Neural cell (in vitro differentiated cells): Measurements from ENCODE around the gene GPR152. TPM values are rescaled to one million over a fixed set of nuclear protein-coding genes. Genes with fewer than 3 reads are reported as not detected.
A peak's percentile ranks its signal among the peaks of the same experiment; 100 is the strongest.

Experiments
- H2AFZ ChIP-seq: fragments of 200-600, 300-800 bp; sonication (generic), shearing (Covaris generic); 2 replicates; pipeline ENCODE4 v1.6.0; 2014; ENCODE audit warnings: low read depth, mild to moderate bottlenecking, antibody characterized with exemption, low read length, moderate library complexity
- H3F3A ChIP-seq: fragments of 200-600 bp; shearing (Covaris generic); 2 replicates; pipeline ENCODE4 v1.6.1; 2016; ENCODE audit warnings: mild to moderate bottlenecking, moderate library complexity, mixed read lengths, antibody characterized with exemption, low read length; ENCODE audit not compliant: insufficient read depth, poor library complexity, severe bottlenecking
- H3K27ac ChIP-seq: fragments of 200-600, 300-800 bp; sonication (generic), shearing (Covaris generic); 2 replicates; pipeline ENCODE4 v1.5.1; 2014; ENCODE audit warnings: mild to moderate bottlenecking, low read length, moderate library complexity
- H3K27me3 ChIP-seq: fragments of 300-800, 200-600 bp; sonication (generic), shearing (Covaris generic); 2 replicates; pipeline ENCODE4 v1.6.0; 2014; ENCODE audit warnings: mild to moderate bottlenecking, low read depth, low read length, moderate library complexity; ENCODE audit not compliant: insufficient read depth
- H3K36me3 ChIP-seq: fragments of 300-800, 200-600 bp; sonication (generic), shearing (Covaris generic); 2 replicates; pipeline ENCODE4 v1.5.1; 2014; ENCODE audit warnings: mild to moderate bottlenecking, antibody characterized with exemption, low read length, moderate library complexity; ENCODE audit not compliant: insufficient read depth
- H3K4me2 ChIP-seq: fragments of 300-800, 200-600 bp; sonication (generic), shearing (Covaris generic); 2 replicates; pipeline ENCODE4 v1.6.0; 2014; ENCODE audit warnings: mild to moderate bottlenecking, low read length
- H3K4me3 ChIP-seq: fragments of 300-800, 200-600 bp; sonication (generic), shearing (Covaris generic); 2 replicates; pipeline ENCODE4 v1.5.1; 2014; ENCODE audit warnings: mild to moderate bottlenecking, low read length, moderate library complexity
- H3K79me2 ChIP-seq: fragments of 200-600 bp; shearing (Covaris generic); replicated peaks from 2 replicates; pipeline ENCODE4 v1.6.0; 2014; ENCODE audit warnings: mild to moderate bottlenecking, low read length, moderate library complexity; ENCODE audit not compliant: insufficient read depth
- H3K9ac ChIP-seq: fragments of 300-800, 200-600 bp; sonication (generic), shearing (Covaris generic); 2 replicates; pipeline ENCODE4 v1.6.1; 2016; ENCODE audit warnings: mild to moderate bottlenecking, low read length, mixed read lengths
- H3K9me2 ChIP-seq: fragments of 200-600 bp; shearing (Covaris generic); 2 replicates; pipeline ENCODE4 v1.6.1; 2016; ENCODE audit warnings: mild to moderate bottlenecking, low read length, mixed read lengths; ENCODE audit not compliant: insufficient read depth
- H3K9me3 ChIP-seq: fragments of 200-600, 300-800 bp; sonication (generic), shearing (Covaris generic); 2 replicates; pipeline ENCODE4 v1.6.1; 2016; ENCODE audit warnings: mild to moderate bottlenecking, mixed run types, low read length, moderate library complexity, mixed read lengths
- H4K20me1 ChIP-seq: fragments of 200-600 bp; shearing (Covaris generic); 2 replicates; pipeline ENCODE4 v1.6.1; 2016; ENCODE audit warnings: mild to moderate bottlenecking, mixed run types; ENCODE audit not compliant: insufficient read depth
- EP300 ChIP-seq: fragments of 450-650 bp; conservative IDR thresholded peaks from 2 replicates; pipeline ENCODE4 v1.6.1; 2014; ENCODE audit warnings: antibody characterized with exemption, mild to moderate bottlenecking, moderate library complexity; ENCODE audit not compliant: poor library complexity, severe bottlenecking
- EZH2 ChIP-seq: fragments of 200-600, 300-800 bp; shearing (Covaris generic), sonication (generic); IDR thresholded peaks from 2 replicates; pipeline ENCODE4 v1.6.1; 2014; ENCODE audit warnings: antibody characterized with exemption, low read length, borderline replicate concordance, mild to moderate bottlenecking; ENCODE audit not compliant: insufficient read depth, poor library complexity, severe bottlenecking
- MXI1 ChIP-seq: fragments of 450-650 bp; conservative IDR thresholded peaks from 2 replicates; pipeline ENCODE4 v1.6.1; 2014; ENCODE audit warnings: antibody characterized with exemption, mild to moderate bottlenecking; ENCODE audit not compliant: poor library complexity, severe bottlenecking
- POLR2AphosphoS5 ChIP-seq: IDR thresholded peaks from 2 replicates; pipeline ENCODE4 v1.6.1; 2012
- RAD21 ChIP-seq: fragments of 450-650 bp; conservative IDR thresholded peaks from 2 replicates; pipeline ENCODE4 v1.6.1; 2014; ENCODE audit warnings: antibody characterized with exemption, mild to moderate bottlenecking, moderate library complexity
- REST ChIP-seq: IDR thresholded peaks from 2 replicates; pipeline ENCODE4 v1.6.1; 2012; ENCODE audit warnings: borderline replicate concordance
- SMC3 ChIP-seq: fragments of 450-650 bp; conservative IDR thresholded peaks from 2 replicates; pipeline ENCODE4 v1.6.1; 2014; ENCODE audit warnings: antibody characterized with exemption, mild to moderate bottlenecking, moderate library complexity; ENCODE audit not compliant: poor library complexity
- TAF1 ChIP-seq: IDR thresholded peaks from 2 replicates; pipeline ENCODE4 v1.6.1; 2012; ENCODE audit warnings: low read depth
- polyA plus RNA-seq: library from polyadenylated mRNA; depleted of rRNA; stranded (reverse); fragments of >200 nt; gene quantifications from 2 replicates; pipeline ENCODE4 v1.2.3, GENCODE V29; 2014
- TF ChIP-seq, protein P1 (sequence below): fragments of 450-650 bp; IDR thresholded peaks from 2 replicates; pipeline ENCODE4 v1.5.1; 2014; ENCODE audit warnings: antibody characterized with exemption, mild to moderate bottlenecking, moderate library complexity; ENCODE audit not compliant: poor library complexity, severe bottlenecking

Gene GPR152
- polyA plus RNA-seq, 1 donor from 2014 or later = not detected

- H3K27ac ChIP-seq = no peak overlapping the region
- H3K9me2 ChIP-seq = no peaks in the 10 kb centered on the region
- peaks cover 9% of the 10 kb centered on the region for H3K79me2 ChIP-seq
- no peak overlapping the region for H3K9ac ChIP-seq
- H3K36me3 ChIP-seq = no peaks in the 10 kb centered on the region
- no peak overlapping the region for H3K4me2 ChIP-seq
- no peaks in the 10 kb centered on the region for H3K27me3 ChIP-seq
- no peaks in the 10 kb centered on the region for H3F3A ChIP-seq
- H3K4me3 ChIP-seq = no peak overlapping the region
- no peak overlapping the region for H2AFZ ChIP-seq
- TF ChIP-seq REST = no peak
- TF ChIP-seq SMC3 = no peak
- TF ChIP-seq, protein P1, sequence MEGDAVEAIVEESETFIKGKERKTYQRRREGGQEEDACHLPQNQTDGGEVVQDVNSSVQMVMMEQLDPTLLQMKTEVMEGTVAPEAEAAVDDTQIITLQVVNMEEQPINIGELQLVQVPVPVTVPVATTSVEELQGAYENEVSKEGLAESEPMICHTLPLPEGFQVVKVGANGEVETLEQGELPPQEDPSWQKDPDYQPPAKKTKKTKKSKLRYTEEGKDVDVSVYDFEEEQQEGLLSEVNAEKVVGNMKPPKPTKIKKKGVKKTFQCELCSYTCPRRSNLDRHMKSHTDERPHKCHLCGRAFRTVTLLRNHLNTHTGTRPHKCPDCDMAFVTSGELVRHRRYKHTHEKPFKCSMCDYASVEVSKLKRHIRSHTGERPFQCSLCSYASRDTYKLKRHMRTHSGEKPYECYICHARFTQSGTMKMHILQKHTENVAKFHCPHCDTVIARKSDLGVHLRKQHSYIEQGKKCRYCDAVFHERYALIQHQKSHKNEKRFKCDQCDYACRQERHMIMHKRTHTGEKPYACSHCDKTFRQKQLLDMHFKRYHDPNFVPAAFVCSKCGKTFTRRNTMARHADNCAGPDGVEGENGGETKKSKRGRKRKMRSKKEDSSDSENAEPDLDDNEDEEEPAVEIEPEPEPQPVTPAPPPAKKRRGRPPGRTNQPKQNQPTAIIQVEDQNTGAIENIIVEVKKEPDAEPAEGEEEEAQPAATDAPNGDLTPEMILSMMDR = no peak
- TF ChIP-seq TAF1 = no peak
- TF ChIP-seq EZH2 = no peak
- TF ChIP-seq EP300 = no peak
- TF ChIP-seq MXI1 = no peak
- TF ChIP-seq POLR2AphosphoS5 = no peak
- no peak for TF ChIP-seq RAD21
- no peaks in the 10 kb centered on the region for H4K20me1 ChIP-seq
- no peaks in the 10 kb centered on the region for H3K9me3 ChIP-seq
Observed at GRCh38 chr11:67431346-67432249, 20.9 kb downstream of the GPR152 start.

GRCh38 chr11:67429722-67430121, 22.8 kb downstream of the GPR152 start:
- Histone ChIP-seq H3K9ac (no peak overlapping the region), H3K36me3 (no peaks in the 10 kb centered on the region), H2AFZ (no peak overlapping the region), H3K79me2 (peaks cover 9% of the 10 kb centered on the region), H3K4me2 (no peak overlapping the region), H3K27me3 (no peaks in the 10 kb centered on the region), H3F3A (no peaks in the 10 kb centered on the region), H3K9me3 (no peaks in the 10 kb centered on the region), H3K9me2 (no peaks in the 10 kb centered on the region), H4K20me1 (no peaks in the 10 kb centered on the region), H3K27ac (no peak overlapping the region), H3K4me3 (peak overlapping the region; percentile 98)
- no peak for TF ChIP-seq TAF1
- no peak for TF ChIP-seq EP300
- TF ChIP-seq, protein P1 = no peak
- TF ChIP-seq POLR2AphosphoS5 = no peak
